Neural progenitor cell (in vitro differentiated cells): Measurements from ENCODE around the gene MAD1L1. TPM values are rescaled to one million over a fixed set of nuclear protein-coding genes. Genes with fewer than 3 reads are reported as not detected.

Experiments used
- DNase-seq: peaks from one replicate; pipeline ENCODE4 v3.0.0-alpha.2; 2016; ENCODE audit warnings: low spot score
- H2AFZ ChIP-seq: fragments of 200-600 bp; sonication (generic); replicated peaks from 2 replicates; pipeline ENCODE4 v1.6.1; 2016; ENCODE audit warnings: antibody characterized with exemption
- H3F3A ChIP-seq: fragments of 200-600 bp; sonication (generic); 2 replicates; pipeline ENCODE4 v1.6.1; 2016; ENCODE audit warnings: antibody characterized with exemption, low read depth
- H3K27ac ChIP-seq: fragments of 200-600 bp; sonication (generic); 2 replicates; pipeline ENCODE4 v1.5.1; 2016; ENCODE audit warnings: mild to moderate bottlenecking
- H3K27me3 ChIP-seq: fragments of 200-600 bp; sonication (generic); 2 replicates; pipeline ENCODE4 v1.6.1; 2016; ENCODE audit warnings: mild to moderate bottlenecking, moderate library complexity
- H3K36me3 ChIP-seq: fragments of 200-600 bp; sonication (generic); 2 replicates; pipeline ENCODE4 v1.5.1; 2016
- H3K4me1 ChIP-seq: fragments of 200-600 bp; sonication (generic); 2 replicates; pipeline ENCODE4 v1.6.1; 2016; ENCODE audit warnings: mixed run types
- H3K4me2 ChIP-seq: fragments of 200-600 bp; sonication (generic); 2 replicates; pipeline ENCODE4 v1.6.1; 2016
- H3K4me3 ChIP-seq: fragments of 200-600 bp; sonication (generic); 2 replicates; pipeline ENCODE4 v1.5.1; 2016
- H3K79me2 ChIP-seq: fragments of 200-600 bp; sonication (generic); 2 replicates; pipeline ENCODE4 v1.6.1; 2016; ENCODE audit warnings: low read depth
- H3K9ac ChIP-seq: fragments of 200-600 bp; sonication (generic); 2 replicates; pipeline ENCODE4 v1.6.1; 2016
- H3K9me3 ChIP-seq: fragments of 200-600 bp; sonication (generic); 2 replicates; pipeline ENCODE4 v1.5.1; 2016; ENCODE audit warnings: low read depth
- H4K20me1 ChIP-seq: fragments of 200-600 bp; sonication (generic); 2 replicates; pipeline ENCODE4 v1.6.1; 2016; ENCODE audit warnings: low read depth
- H3K27ac Mint-ChIP-seq: 3 replicates; pipeline ENCODE4 v1.8.0; 2021; ENCODE audit warnings: mixed read lengths
- H3K27me3 Mint-ChIP-seq: 2 replicates; pipeline ENCODE4 v1.8.0; 2022; ENCODE audit warnings: low read depth, mild to moderate bottlenecking, inconsistent platforms, moderate library complexity, mixed read lengths; ENCODE audit not compliant: insufficient read depth
- H3K36me3 Mint-ChIP-seq: 3 replicates; pipeline ENCODE4 v1.8.0; 2021; ENCODE audit warnings: mixed read lengths
- H3K4me1 Mint-ChIP-seq: 3 replicates; pipeline ENCODE4 v1.8.0; 2021; ENCODE audit warnings: mixed read lengths
- H3K4me3 Mint-ChIP-seq: 3 replicates; pipeline ENCODE4 v1.8.0; 2021; ENCODE audit warnings: mild to moderate bottlenecking, moderate library complexity, mixed read lengths
- H3K9me3 Mint-ChIP-seq: 3 replicates; pipeline ENCODE4 v1.8.0; 2020; ENCODE audit warnings: mixed read lengths
- EZH2 ChIP-seq: fragments of 200-600 bp; sonication (generic); IDR thresholded peaks from 2 replicates; pipeline ENCODE4 v1.6.1; 2017; ENCODE audit warnings: antibody characterized with exemption, mild to moderate bottlenecking, moderate library complexity
- EZH2phosphoT487 ChIP-seq: fragments of 200-600 bp; sonication (generic); IDR thresholded peaks from 2 replicates; pipeline ENCODE4 v1.6.1; 2017; ENCODE audit warnings: antibody characterized with exemption
- total RNA-seq: library from RNA; depleted of rRNA; stranded (reverse); fragments of >200 nt; gene quantifications from 2 replicates; pipeline ENCODE4 v1.2.3, GENCODE V29; 2015; ENCODE audit warnings: low replicate concordance
- TF ChIP-seq, protein P1 (sequence below): fragments of 200-600 bp; sonication (generic); IDR thresholded peaks from 2 replicates; pipeline ENCODE4 v1.5.1; 2017; ENCODE audit warnings: antibody characterized with exemption, mild to moderate bottlenecking

MAD1L1 gene
- total RNA-seq, 1 donor from 2014 or later: 23.7 TPM

GRCh38 chr7:2151801-2152612 lies 80.7 kb downstream of the MAD1L1 start:
- peaks cover 18% of the 10 kb centered on the region for H4K20me1 ChIP-seq
- H3F3A ChIP-seq: no peaks in the 10 kb centered on the region
- no peaks in the 10 kb centered on the region for H3K4me1 ChIP-seq
- Mint-ChIP-seq H3K9me3 (no peaks in the 10 kb centered on the region), H3K27ac (no peak overlapping the region), H3K4me3 (no peak overlapping the region), H3K36me3 (peaks cover 20% of the 10 kb centered on the region), H3K4me1 (peaks cover 21% of the 10 kb centered on the region), H3K27me3 (peaks cover under 1% of the 10 kb centered on the region)
- no peak for DNase-seq
- H3K9ac ChIP-seq: no peak overlapping the region
- H3K36me3 ChIP-seq: no peaks in the 10 kb centered on the region
- TF ChIP-seq, protein P1, sequence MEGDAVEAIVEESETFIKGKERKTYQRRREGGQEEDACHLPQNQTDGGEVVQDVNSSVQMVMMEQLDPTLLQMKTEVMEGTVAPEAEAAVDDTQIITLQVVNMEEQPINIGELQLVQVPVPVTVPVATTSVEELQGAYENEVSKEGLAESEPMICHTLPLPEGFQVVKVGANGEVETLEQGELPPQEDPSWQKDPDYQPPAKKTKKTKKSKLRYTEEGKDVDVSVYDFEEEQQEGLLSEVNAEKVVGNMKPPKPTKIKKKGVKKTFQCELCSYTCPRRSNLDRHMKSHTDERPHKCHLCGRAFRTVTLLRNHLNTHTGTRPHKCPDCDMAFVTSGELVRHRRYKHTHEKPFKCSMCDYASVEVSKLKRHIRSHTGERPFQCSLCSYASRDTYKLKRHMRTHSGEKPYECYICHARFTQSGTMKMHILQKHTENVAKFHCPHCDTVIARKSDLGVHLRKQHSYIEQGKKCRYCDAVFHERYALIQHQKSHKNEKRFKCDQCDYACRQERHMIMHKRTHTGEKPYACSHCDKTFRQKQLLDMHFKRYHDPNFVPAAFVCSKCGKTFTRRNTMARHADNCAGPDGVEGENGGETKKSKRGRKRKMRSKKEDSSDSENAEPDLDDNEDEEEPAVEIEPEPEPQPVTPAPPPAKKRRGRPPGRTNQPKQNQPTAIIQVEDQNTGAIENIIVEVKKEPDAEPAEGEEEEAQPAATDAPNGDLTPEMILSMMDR: no peak
- TF ChIP-seq EZH2 (no peak), EZH2phosphoT487 (no peak)
- H3K4me3 ChIP-seq: no peak overlapping the region
- H3K9me3 ChIP-seq: no peaks in the 10 kb centered on the region
- H3K27me3 ChIP-seq: no peaks in the 10 kb centered on the region
- no peak overlapping the region for H3K27ac ChIP-seq
- no peak overlapping the region for H2AFZ ChIP-seq
- H3K4me2 ChIP-seq: no peak overlapping the region
- no peaks in the 10 kb centered on the region for H3K79me2 ChIP-seq

DNA sequence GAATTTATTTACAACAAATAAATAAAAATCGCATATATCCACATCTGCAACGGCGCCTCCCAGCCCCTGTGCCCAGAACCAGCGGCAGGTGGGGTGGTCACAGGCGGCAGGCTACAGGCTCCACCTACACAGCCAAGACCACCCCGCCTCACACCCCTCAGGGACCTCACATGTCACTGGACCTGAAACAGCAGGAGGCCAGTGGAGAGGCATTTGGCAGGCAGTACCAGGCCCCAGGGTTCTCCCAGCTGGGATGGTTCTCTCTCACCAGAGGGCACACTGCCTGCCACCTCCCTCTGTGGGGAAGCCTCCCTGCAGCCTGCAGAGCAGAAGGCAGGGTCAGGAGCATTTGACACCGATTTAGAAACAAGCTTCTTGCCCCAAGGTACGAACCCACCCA lies 81.5 kb downstream of the MAD1L1 start:
- Histone ChIP-seq H4K20me1 (peaks cover 18% of the 10 kb centered on the region), H3K4me2 (no peak overlapping the region), H3K27ac (no peak overlapping the region), H3K9ac (no peak overlapping the region), H3K36me3 (no peaks in the 10 kb centered on the region), H3K4me1 (no peaks in the 10 kb centered on the region), H3K4me3 (no peak overlapping the region), H3K79me2 (no peaks in the 10 kb centered on the region), H3F3A (no peaks in the 10 kb centered on the region), H3K27me3 (no peaks in the 10 kb centered on the region), H2AFZ (no peak overlapping the region), H3K9me3 (no peaks in the 10 kb centered on the region)
- Mint-ChIP-seq H3K27me3 (peaks cover 2% of the 10 kb centered on the region), H3K36me3 (peaks cover 22% of the 10 kb centered on the region), H3K4me3 (no peak overlapping the region), H3K4me1 (peaks cover 21% of the 10 kb centered on the region), H3K9me3 (no peaks in the 10 kb centered on the region), H3K27ac (no peak overlapping the region)
- DNase-seq: no peak
- TF ChIP-seq EZH2phosphoT487 (no peak), EZH2 (no peak)
- TF ChIP-seq, protein P1: no peak

GRCh38 chr7:2150445-2150815 lies 82.3 kb downstream of the MAD1L1 start:
- Histone ChIP-seq H3K79me2 (no peaks in the 10 kb centered on the region), H3K4me2 (no peak overlapping the region), H3F3A (no peaks in the 10 kb centered on the region), H2AFZ (no peak overlapping the region), H3K36me3 (no peaks in the 10 kb centered on the region), H3K9ac (no peak overlapping the region), H4K20me1 (peaks cover 18% of the 10 kb centered on the region), H3K27ac (no peak overlapping the region), H3K27me3 (no peaks in the 10 kb centered on the region), H3K9me3 (no peaks in the 10 kb centered on the region), H3K4me3 (no peak overlapping the region), H3K4me1 (no peaks in the 10 kb centered on the region)
- H3K9me3 Mint-ChIP-seq: no peaks in the 10 kb centered on the region
- peak overlapping the region; percentile 88 for H3K27ac Mint-ChIP-seq
- H3K4me3 Mint-ChIP-seq: no peak overlapping the region
- DNase-seq: no peak
- peaks cover 21% of the 10 kb centered on the region for H3K4me1 Mint-ChIP-seq
- H3K36me3 Mint-ChIP-seq: peaks cover 22% of the 10 kb centered on the region
- H3K27me3 Mint-ChIP-seq: peaks cover 2% of the 10 kb centered on the region
- TF ChIP-seq, protein P1: no peak
- no peak for TF ChIP-seq EZH2phosphoT487
- no peak for TF ChIP-seq EZH2
